SH-SY5Y (cell line): ENCODE data around the gene PMVK.

Source experiments
- GATA2 ChIP-seq: IDR thresholded peaks from 2 replicates; pipeline ENCODE4 v1.6.1; 2011; ENCODE audit warnings: mild to moderate bottlenecking, low read depth, low read length
- GATA3 ChIP-seq: IDR thresholded peaks from 2 replicates; pipeline ENCODE4 v1.6.1; 2011; ENCODE audit warnings: low read depth, mild to moderate bottlenecking, low read length, moderate library complexity

- TF ChIP-seq GATA2: no peak
- TF ChIP-seq GATA3: no peak
Measured at GRCh38 chr1:154957091-154957657, 20.7 kb upstream of the PMVK start.
